GM19468 (cell line): Measurements from ENCODE around the gene VDAC1.
"Not testable (repeated sequence)": the region's sequence is repeated elsewhere in the genome, so short reads cannot be mapped to it uniquely, and the experiment has no call there.

Source experiments
- ATAC-seq: cut with Tn5 transposase; IDR thresholded peaks from one replicate; pipeline ENCODE4 v1.9.1; 2021; ENCODE audit warnings: mild to moderate bottlenecking, moderate library complexity, moderate number of reproducible peaks; ENCODE audit not compliant: unreplicated experiment; ENCODE audit errors: extremely low read depth

Gene VDAC1

GRCh38 chr5:133998807-133999206 lies 6.0 kb downstream of the VDAC1 start:
- ATAC-seq, result no peak

- no peak for ATAC-seq
These were observed 6.7 kb downstream of the VDAC1 start for GRCh38 chr5:133998042-133998441.

- no peak for ATAC-seq
These were observed 8.0 kb downstream of the VDAC1 start for GRCh38 chr5:133996683-133997252.

GRCh38 chr5:133995883-133996563 lies 8.8 kb downstream of the VDAC1 start:
- no peak for ATAC-seq

GRCh38 chr5:133995341-133995740 lies 9.4 kb downstream of the VDAC1 start:
- ATAC-seq, result no peak

- no peak for ATAC-seq
These were observed 9.8 kb downstream of the VDAC1 start for GRCh38 chr5:133994990-133995333.

- ATAC-seq, result no peak
These were observed 10.3 kb downstream of the VDAC1 start for GRCh38 chr5:133994297-133994989.

- ATAC-seq, result no peak
These were observed 11.4 kb downstream of the VDAC1 start for GRCh38 chr5:133993185-133993936.

- no peak for ATAC-seq
These were observed 12.2 kb downstream of the VDAC1 start for GRCh38 chr5:133992429-133993155.

- ATAC-seq, result no peak
These were observed 13.4 kb downstream of the VDAC1 start for GRCh38 chr5:133991171-133991910.

GRCh38 chr5:133990396-133990795 lies 14.4 kb downstream of the VDAC1 start:
- no peak for ATAC-seq

- ATAC-seq, result no peak
These were observed 19.1 kb downstream of the VDAC1 start for GRCh38 chr5:133985540-133986180.

- ATAC-seq, result no peak
These were observed 21.1 kb downstream of the VDAC1 start for GRCh38 chr5:133983674-133984073.

GRCh38 chr5:133981714-133982113 lies 23.1 kb downstream of the VDAC1 start:
- ATAC-seq, result no peak

- ATAC-seq, result no peak
These were observed 24.1 kb downstream of the VDAC1 start for GRCh38 chr5:133980652-133981051.

- no peak for ATAC-seq
These were observed 25.8 kb downstream of the VDAC1 start for GRCh38 chr5:133978943-133979342.

- no peak for ATAC-seq
These were observed 26.9 kb downstream of the VDAC1 start for GRCh38 chr5:133977858-133978257.

- no peak for ATAC-seq
These were observed 27.5 kb downstream of the VDAC1 start for GRCh38 chr5:133977161-133977787.

- not testable (repeated sequence) for ATAC-seq
These were observed 29.2 kb downstream of the VDAC1 start for GRCh38 chr5:133975546-133975945.
